NK-92 (cell line): ENCODE measurements around the gene IFNA4.
"Not testable (repeated sequence)": the region's sequence is repeated elsewhere in the genome, so short reads cannot be mapped to it uniquely, and the experiment has no call there.

Source experiments
- DNase-seq: peaks from one replicate; lab custom pipeline; 2025; ENCODE audit not compliant: unreplicated experiment; lab: John Stamatoyannopoulos, UW

The IFNA4 gene

GRCh38 chr9:21187487-21187886 is at the start of gene IFNA4:
Gene IFNA4 (minus strand): TSS chr9:21187587. CDS start chr9:21187531, 56 bp downstream.
- not testable (repeated sequence) for DNase-seq

- DNase-seq = not testable (repeated sequence)
Measured at GRCh38 chr9:21236360-21236714, 49.0 kb upstream of the IFNA4 start.

- DNase-seq = not testable (repeated sequence)
Measured at GRCh38 chr9:21235468-21236359, 48.3 kb upstream of the IFNA4 start.

GRCh38 chr9:21234153-21234687 is 46.8 kb upstream of the IFNA4 start:
- no peak for DNase-seq

- DNase-seq = no peak
Measured at GRCh38 chr9:21233258-21233657, 45.9 kb upstream of the IFNA4 start.

GRCh38 chr9:21228122-21228521 is 40.7 kb upstream of the IFNA4 start, which contains the start of gene IFNA17:
Gene IFNA17 (minus strand): TSS chr9:21228222. CDS start chr9:21228173, 49 bp downstream.
- no peak for DNase-seq

GRCh38 chr9:21217211-21217610 is 29.8 kb upstream of the IFNA4 start, which contains the start of gene IFNA16:
Gene IFNA16 (minus strand): TSS chr9:21217311. CDS start chr9:21217305, 6 bp downstream.
- DNase-seq = not testable (repeated sequence)

GRCh38 chr9:21213411-21214326 is 26.3 kb upstream of the IFNA4 start:
- DNase-seq = not testable (repeated sequence)

GRCh38 chr9:21212160-21212559 is 24.8 kb upstream of the IFNA4 start:
- not testable (repeated sequence) for DNase-seq

GRCh38 chr9:21210782-21211181 is 23.4 kb upstream of the IFNA4 start:
- not testable (repeated sequence) for DNase-seq

GRCh38 chr9:21210311-21210710 is 22.9 kb upstream of the IFNA4 start:
- DNase-seq = no peak

- DNase-seq = not testable (repeated sequence)
Measured at GRCh38 chr9:21207043-21207442, 19.7 kb upstream of the IFNA4 start, which contains the start of gene IFNA10. Gene IFNA10 (minus strand): TSS chr9:21207143. CDS start chr9:21207097, 46 bp downstream.

- no peak for DNase-seq
Measured at GRCh38 chr9:21205204-21205603, 17.8 kb upstream of the IFNA4 start.

GRCh38 chr9:21202105-21202504 is 14.7 kb upstream of the IFNA4 start, which contains the start of gene IFNA7:
Gene IFNA7 (minus strand): TSS chr9:21202205. CDS start chr9:21202165, 40 bp downstream.
- not testable (repeated sequence) for DNase-seq

- DNase-seq = not testable (repeated sequence)
Measured at GRCh38 chr9:21194867-21195776, 7.7 kb upstream of the IFNA4 start.

GRCh38 chr9:21182810-21183736 is 4.3 kb downstream of the IFNA4 start:
- DNase-seq = not testable (repeated sequence)

GRCh38 chr9:21174671-21175070 is 12.7 kb downstream of the IFNA4 start:
- DNase-seq = no peak

GRCh38 chr9:21172156-21172555 is 15.2 kb downstream of the IFNA4 start:
- DNase-seq = no peak

GRCh38 chr9:21171351-21171750 is 16.0 kb downstream of the IFNA4 start:
- no peak for DNase-seq
